ENCODE measurements around the gene C11orf52. TPM values are rescaled to one million over a fixed set of nuclear protein-coding genes. Genes with fewer than 3 reads are reported as not detected.

C11orf52 gene
- total RNA-seq, 2 donors from 2014 or later = 1.5 to 8.3 TPM

DNA sequence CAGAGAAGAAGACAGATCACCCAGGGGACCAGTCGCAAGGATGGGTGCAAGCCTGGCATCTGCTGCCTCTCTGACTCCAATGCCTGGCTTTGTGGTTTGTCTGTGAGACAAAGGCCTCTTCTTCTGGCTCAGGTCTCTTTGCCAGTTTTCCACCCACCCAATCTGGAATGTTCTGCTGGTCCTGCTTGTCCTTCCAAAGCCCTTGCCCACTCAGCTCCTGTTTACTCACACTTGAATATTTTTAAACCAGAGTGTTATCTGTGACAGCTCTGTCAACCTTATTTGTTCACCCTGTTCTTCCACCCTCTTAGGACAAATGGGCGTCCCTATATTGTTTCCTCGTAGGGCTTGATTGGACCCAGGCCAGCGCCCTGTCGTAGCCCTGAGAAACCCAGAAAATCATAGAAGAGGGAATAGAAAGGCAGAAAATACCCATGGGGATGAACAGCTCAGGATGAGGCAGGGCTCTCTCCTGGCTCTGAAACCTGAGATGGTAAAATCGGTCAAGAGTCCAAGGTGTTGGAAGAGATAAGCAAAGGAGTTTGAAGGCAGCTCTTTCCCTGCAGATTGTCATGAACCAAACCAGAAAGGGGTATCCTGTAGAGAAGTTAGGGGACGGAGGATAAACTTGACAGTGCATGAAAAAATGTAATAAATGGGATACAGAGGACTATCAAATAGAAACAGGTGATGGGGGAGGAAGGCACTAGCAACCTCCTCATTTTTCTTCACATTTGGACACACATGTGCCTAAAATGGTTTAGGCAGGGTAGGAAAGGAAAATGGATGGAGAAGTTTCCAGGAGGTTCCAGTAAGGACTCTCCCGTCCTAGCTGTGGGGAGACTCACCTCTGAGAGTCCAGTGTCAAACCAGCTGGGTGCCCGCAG, 7.8 kb upstream of the C11orf52 start:
- peaks cover 0 to 8% of the 10 kb centered on the region in 2 donors for H3K4me1 ChIP-seq
- DNase-seq (ENCODE audit: low spot score) = no peak

DNA sequence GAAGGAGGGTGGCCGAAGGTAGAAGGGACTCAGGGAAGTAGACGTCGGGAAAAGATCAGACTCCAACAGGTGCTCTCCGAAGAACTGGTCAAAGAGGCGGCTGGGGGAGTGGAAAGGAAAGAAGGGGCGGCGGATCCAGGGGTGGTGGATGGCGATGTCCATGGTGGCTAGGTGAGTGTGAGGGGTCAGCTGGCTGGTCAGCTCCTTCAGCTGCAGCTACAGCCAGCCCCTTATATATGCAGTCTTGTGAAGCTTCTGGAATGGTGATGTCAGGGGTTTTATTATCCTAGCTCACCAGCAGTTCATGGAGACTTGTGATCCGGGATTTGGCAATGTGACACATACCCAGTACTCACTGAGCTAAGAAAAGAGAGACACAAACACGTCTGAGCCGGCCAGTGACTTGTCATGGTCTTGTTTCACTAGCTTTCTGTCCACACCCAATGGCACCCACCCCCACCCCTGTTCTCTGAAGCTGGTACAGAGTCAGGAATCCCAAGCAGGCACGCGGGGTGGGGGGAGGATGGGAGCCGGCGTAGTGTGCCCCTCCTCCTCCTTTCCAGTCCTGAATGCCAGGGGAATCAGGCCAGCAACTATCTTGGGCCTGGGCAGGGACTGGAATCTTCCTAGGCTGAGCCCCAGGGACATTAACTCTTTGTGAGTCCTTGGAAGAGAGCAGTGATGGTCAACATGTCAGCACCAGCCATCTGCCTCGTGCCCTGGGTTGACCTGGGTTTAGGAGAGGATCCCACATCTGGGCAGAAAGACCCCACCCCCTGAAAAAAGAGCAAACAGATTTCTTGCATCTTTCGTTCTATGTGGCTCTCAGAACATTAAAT, 6.9 kb upstream of the C11orf52 start, which contains the start of gene CRYAB:
Gene CRYAB, minus strand, starts transcription at position 208 of the 839 bp plus-strand sequence. Its CDS starts 46 bp downstream, at position 162.
- Histone ChIP-seq H3K36me3 (peaks cover 35% of the 10 kb centered on the region), H3K27me3 (no peaks in the 10 kb centered on the region), H3K4me1 (peaks cover 0 to 8% of the 10 kb centered on the region in 2 donors), H3K9me3 (no peaks in the 10 kb centered on the region), H3K27ac (peak within 1 kb of the TSS; percentile 98 to 100), H3K4me3 (peak within 1 kb of the TSS; percentile 66 to 75)
- TF ChIP-seq, protein P1, sequence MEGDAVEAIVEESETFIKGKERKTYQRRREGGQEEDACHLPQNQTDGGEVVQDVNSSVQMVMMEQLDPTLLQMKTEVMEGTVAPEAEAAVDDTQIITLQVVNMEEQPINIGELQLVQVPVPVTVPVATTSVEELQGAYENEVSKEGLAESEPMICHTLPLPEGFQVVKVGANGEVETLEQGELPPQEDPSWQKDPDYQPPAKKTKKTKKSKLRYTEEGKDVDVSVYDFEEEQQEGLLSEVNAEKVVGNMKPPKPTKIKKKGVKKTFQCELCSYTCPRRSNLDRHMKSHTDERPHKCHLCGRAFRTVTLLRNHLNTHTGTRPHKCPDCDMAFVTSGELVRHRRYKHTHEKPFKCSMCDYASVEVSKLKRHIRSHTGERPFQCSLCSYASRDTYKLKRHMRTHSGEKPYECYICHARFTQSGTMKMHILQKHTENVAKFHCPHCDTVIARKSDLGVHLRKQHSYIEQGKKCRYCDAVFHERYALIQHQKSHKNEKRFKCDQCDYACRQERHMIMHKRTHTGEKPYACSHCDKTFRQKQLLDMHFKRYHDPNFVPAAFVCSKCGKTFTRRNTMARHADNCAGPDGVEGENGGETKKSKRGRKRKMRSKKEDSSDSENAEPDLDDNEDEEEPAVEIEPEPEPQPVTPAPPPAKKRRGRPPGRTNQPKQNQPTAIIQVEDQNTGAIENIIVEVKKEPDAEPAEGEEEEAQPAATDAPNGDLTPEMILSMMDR (IDR thresholded peaks at IDR 0.05) = no peak
- peak; percentile 98 for DNase-seq (ENCODE audit: low spot score)

More for the DNA sequence above, 7.8 kb upstream of the C11orf52 start:
- H3K4me3 ChIP-seq = peak overlapping the region; percentile 66 to 75
- peaks cover 35% of the 10 kb centered on the region for H3K36me3 ChIP-seq
- H3K27me3 ChIP-seq = no peaks in the 10 kb centered on the region
- TF ChIP-seq, protein P1 (IDR thresholded peaks at IDR 0.05) = no peak
- no peaks in the 10 kb centered on the region for H3K9me3 ChIP-seq
- peak overlapping the region; percentile 98 to 100 for H3K27ac ChIP-seq

DNA sequence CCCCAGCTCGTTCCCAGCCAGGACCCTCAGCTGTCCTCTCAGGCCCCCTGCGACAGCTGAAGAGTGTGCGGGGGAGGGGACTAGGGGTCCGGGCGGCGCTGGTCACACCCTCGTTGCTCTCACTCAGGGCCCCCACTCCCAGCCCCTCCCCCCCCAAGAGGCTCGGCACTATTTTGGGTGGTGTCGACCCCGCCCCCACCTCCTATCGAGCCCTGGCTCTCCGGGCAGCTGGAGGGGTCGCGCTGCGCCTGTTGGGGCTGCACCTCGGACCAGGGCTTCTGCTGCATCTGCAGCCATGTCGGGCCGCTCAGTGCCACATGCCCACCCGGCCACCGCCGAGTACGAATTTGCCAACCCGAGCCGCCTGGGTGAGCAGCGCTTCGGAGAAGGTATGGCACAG, 6.2 kb upstream of the C11orf52 start, which contains the start of gene HSPB2:
Gene HSPB2, plus strand, starts transcription at position 200 of the 400 bp plus-strand sequence. Its CDS starts 96 bp downstream, at position 296.
- TF ChIP-seq, protein P1 (IDR thresholded peaks at IDR 0.05) = no peak
- DNase-seq (ENCODE audit: low spot score) = no peak
- no peaks in the 10 kb centered on the region for H3K27me3 ChIP-seq
- H3K27ac ChIP-seq = peak within 1 kb of the TSS; percentile 98 to 100
- peaks cover 35% of the 10 kb centered on the region for H3K36me3 ChIP-seq
- peaks cover 0 to 8% of the 10 kb centered on the region in 2 donors for H3K4me1 ChIP-seq
- H3K9me3 ChIP-seq = no peaks in the 10 kb centered on the region
- H3K4me3 ChIP-seq = peak within 1 kb of the TSS; percentile 66 to 75

DNA sequence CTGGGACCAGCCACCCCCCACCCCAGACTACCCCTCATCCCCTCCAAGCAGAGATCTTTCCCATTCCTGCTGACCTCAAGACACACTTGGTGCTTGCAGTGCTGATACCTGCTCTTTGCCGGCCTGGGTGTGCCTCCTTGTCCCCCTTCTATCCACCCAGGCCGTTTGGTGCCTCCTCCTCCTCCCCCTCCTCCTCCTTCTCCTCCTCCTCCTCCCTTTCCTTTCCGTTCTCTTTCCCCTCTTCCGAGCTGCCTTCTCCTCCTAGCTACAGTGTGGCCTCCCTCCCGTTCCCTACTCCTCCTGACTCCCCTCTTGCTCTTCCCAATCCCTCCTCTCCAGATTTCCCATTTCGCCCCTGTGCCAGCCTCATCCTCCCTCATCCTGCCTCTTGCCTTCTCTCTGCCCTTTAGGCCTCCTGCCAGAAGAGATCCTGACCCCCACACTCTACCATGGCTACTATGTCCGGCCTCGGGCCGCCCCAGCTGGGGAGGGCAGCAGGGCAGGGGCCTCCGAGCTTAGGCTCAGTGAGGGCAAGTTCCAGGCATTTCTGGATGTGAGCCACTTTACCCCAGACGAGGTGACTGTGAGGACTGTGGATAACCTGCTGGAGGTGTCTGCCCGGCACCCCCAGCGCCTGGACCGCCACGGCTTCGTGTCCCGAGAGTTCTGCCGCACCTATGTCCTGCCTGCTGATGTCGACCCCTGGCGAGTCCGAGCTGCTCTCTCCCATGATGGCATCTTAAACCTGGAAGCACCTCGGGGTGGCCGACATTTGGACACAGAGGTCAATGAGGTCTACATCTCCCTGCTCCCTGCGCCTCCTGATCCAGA, 5.5 kb upstream of the C11orf52 start:
- peak overlapping the region; percentile 66 to 75 for H3K4me3 ChIP-seq
- peak overlapping the region; percentile 98 to 100 for H3K27ac ChIP-seq
- no peak for DNase-seq (ENCODE audit: low spot score)
- TF ChIP-seq, protein P1 (IDR thresholded peaks at IDR 0.05) = no peak
- no peaks in the 10 kb centered on the region for H3K9me3 ChIP-seq
- no peaks in the 10 kb centered on the region for H3K27me3 ChIP-seq
- peaks cover 30% of the 10 kb centered on the region for H3K36me3 ChIP-seq
- peaks cover 0 to 12% of the 10 kb centered on the region in 2 donors for H3K4me1 ChIP-seq

DNA sequence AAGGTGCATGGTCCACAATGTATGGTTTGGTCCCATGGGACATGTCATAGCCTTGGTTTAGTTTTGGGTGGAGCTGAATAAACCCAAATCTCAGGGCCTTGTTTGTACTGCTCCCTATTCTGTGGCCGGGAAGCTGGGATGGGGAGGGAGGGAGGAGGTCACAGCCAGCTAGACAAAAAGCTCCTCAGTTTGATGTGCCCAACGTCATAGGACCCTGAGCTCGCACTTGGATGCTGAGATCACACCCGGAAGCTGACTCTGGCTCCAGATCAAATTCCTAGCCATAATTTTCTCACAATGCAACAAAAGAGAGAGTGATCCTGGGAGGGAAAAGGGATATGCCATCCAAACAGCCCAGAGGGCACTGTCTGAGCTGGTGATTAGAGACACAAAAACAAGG, 4.7 kb upstream of the C11orf52 start:
- Histone ChIP-seq H3K27ac (peak overlapping the region; percentile 98 to 100), H3K4me1 (peaks cover 0 to 19% of the 10 kb centered on the region in 2 donors), H3K36me3 (peaks cover 23% of the 10 kb centered on the region), H3K27me3 (no peaks in the 10 kb centered on the region), H3K4me3 (peak overlapping the region; percentile 66 to 75), H3K9me3 (no peaks in the 10 kb centered on the region)
- TF ChIP-seq, protein P1 (IDR thresholded peaks at IDR 0.05) = no peak
- DNase-seq (ENCODE audit: low spot score) = no peak

All from right atrium auricular region (tissue), 2 donors.